Lower leg skin (tissue), 3 donors: Measurements from ENCODE around the gene FOXK1.

Experiments
- POLR2A ChIP-seq, 2 donors: fragments of 450-650 bp; IDR thresholded peaks; one replicate each; pipeline ENCODE4 v1.6.1; 2016 to 2017; ENCODE audit warnings: antibody characterized with exemption in 2 of 2, mild to moderate bottlenecking in 1 of 2, moderate library complexity in 1 of 2
- TF ChIP-seq, protein P1 (sequence below), 3 donors: fragments of 450-650 bp; IDR thresholded peaks; one replicate each; pipeline ENCODE4 v1.5.1; 2016; ENCODE audit warnings: antibody characterized with exemption in 3 of 3, mild to moderate bottlenecking in 3 of 3, moderate library complexity in 2 of 3

DNA sequence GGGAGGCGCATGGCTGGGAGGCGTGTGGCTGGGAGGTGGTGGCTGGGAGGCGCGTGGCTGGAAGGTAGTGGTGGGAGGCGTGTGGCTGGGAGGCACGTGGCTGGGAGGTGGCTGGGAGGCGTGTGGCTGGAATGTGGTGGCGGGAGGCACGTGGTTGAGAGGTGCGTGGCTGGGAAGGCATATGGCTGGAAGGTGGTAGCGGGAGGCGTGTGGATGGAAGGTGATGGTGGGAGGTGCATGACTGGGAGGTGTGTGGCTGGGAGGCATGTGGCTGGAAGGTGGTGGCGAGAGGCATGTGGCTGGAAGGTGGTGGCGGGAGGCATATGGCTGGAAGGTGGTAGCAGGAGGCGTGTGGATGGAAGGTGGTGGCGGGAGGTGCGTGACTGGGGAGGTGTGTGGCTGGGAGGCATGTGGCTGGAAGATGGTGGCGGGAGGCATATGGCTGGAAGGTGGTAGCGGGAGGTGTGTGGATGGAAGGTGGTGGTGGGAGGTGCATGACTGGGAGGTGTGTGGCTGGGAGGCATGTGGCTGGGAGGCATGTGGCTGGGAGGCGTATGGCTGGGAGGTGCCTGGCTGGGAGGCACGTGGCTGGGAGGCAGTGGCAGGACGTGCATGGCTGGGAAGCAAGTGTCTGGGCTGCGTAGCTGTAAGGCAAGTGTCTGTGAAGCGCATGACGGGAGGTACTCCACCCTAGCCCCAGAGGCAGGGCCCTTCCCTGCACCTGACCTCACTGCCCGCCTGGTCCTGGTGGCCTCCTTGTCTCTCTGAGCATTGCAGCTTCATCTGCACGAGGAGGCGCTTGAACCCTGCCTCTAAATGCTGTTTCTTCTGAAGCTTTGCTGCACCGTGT lies 35.1 kb downstream of the FOXK1 start:
- TF ChIP-seq, protein P1, sequence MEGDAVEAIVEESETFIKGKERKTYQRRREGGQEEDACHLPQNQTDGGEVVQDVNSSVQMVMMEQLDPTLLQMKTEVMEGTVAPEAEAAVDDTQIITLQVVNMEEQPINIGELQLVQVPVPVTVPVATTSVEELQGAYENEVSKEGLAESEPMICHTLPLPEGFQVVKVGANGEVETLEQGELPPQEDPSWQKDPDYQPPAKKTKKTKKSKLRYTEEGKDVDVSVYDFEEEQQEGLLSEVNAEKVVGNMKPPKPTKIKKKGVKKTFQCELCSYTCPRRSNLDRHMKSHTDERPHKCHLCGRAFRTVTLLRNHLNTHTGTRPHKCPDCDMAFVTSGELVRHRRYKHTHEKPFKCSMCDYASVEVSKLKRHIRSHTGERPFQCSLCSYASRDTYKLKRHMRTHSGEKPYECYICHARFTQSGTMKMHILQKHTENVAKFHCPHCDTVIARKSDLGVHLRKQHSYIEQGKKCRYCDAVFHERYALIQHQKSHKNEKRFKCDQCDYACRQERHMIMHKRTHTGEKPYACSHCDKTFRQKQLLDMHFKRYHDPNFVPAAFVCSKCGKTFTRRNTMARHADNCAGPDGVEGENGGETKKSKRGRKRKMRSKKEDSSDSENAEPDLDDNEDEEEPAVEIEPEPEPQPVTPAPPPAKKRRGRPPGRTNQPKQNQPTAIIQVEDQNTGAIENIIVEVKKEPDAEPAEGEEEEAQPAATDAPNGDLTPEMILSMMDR (IDR thresholded peaks at IDR 0.05): no peak
- no peak for TF ChIP-seq POLR2A (IDR thresholded peaks at IDR 0.05)
